HG03432 (cell line): Measurements from ENCODE around the gene RFC3.
"Not testable (repeated sequence)": the region's sequence is repeated elsewhere in the genome, so short reads cannot be mapped to it uniquely, and the experiment has no call there.

Source experiments
- ATAC-seq: cut with Tn5 transposase; IDR thresholded peaks from one replicate; pipeline ENCODE4 v1.9.1; 2021; ENCODE audit warnings: mild to moderate bottlenecking, moderate library complexity; ENCODE audit not compliant: unreplicated experiment

RFC3 gene

DNA sequence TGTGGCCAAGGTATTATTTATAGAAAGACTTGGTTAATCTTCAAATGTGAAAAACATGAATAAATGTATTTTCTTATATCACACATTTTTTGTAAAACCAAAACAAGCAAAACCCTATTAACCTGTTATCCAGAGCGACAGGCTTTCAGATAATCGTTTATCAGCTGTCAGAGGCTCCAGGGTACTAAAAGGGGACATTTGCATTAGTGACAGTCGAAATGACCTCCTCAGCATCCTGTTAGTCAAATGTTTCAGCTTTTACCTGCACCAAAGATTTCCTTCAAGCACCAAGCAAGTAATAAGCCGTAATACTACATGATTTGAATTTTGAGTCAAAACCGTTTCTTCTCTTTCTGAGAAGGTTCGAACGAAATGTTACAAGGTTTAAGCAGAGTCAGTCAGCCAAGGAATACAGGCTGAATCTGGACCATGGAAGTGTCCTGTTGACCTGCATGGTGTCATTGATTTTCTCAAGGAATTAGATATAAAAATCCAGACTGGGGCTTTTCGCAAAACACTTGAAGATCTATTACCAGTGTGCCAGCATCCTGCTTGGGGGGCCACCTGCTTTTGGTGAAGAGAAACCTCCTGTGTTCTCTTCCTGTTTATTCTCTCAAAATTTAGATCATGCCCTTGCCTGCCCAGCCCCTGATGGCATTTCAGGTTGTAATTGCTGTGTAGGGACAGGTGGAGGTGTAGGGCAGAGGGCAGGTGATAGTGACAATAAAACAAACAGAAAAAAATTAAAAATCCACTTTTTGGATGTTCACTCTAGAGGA, 11.3 kb upstream of the RFC3 start:
- ATAC-seq = no peak

DNA sequence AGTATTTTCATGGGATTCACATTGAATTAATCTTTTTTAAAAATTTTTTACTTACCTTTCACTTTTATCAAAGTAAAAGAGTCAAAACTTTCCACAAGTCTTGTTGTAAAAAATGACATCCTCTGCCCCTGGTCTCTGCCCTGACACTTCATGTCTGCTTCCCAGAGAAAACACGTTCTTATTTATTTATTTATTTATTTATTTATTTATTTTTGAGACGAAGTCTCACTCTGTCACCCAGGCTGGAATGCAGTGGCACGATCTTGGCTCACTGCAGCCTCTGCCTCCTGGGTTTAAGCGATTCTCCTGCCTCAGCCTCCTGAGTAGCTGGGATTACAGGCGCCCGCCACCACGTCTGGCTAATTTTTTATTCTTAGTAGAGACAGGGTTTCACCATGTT, 5.1 kb upstream of the RFC3 start:
- ATAC-seq = not testable (repeated sequence)

DNA sequence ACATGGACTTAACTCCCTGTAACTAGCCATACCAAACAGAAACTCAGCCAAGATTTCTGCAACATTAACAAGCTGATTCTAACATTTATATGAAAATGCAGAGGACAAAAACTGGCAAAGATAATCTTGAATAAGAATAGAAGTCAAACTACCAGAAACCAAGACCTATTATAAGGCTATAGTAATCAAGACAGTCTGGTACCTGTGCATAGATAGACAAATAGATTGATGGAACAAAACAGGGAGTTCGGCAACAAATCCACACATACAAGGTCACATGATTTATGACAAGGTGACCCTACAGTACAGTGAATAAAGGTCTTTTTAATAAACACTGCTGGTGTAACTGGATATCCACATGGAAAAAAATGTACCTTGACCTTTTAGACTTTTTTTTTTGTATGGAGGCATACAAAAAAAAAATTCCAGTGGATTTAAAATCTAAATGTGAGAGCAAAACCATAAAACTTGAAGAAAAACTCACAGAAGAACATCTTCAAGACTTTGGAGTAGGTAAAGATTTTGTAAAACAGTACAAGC, 2.9 kb upstream of the RFC3 start:
- ATAC-seq = no peak

DNA sequence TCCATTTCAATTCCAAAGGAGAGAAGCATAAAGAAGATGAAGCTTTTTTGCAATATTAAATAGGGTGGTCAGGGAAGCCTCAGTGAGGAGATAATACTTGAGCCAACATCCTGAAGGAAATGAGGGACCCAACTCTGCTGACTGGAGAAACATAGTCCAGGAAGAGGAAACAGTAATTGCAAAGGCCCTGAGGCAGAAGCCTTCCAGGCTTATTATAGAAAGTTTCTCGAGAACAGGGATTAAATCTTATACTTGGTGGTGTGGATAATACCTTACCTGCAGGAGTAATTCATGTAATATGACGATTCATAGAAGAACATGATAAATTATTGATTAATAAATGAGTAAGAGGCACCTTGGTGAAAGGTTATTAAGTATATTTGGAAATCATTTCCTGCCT, 1.0 kb upstream of the RFC3 start:
- no peak for ATAC-seq

DNA sequence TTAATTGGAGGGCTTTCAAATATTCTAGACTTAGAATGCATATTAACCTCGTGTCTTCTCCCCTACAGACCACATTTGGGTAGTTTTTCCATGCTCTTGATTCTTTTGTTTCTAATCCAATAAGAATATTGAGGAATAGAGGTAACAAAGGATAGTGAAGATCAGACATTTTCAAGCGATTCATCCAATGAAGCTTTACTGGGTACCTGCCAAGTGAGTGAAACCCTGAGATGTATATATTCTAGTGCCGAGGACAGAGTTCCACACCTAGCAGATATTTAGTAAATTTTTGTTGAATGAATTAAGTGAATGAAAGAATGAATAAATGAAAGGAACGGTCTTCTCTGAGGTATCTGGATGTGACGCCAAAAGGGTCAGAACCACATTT, 442 bp upstream of the RFC3 start:
- ATAC-seq = peak; percentile 1

DNA sequence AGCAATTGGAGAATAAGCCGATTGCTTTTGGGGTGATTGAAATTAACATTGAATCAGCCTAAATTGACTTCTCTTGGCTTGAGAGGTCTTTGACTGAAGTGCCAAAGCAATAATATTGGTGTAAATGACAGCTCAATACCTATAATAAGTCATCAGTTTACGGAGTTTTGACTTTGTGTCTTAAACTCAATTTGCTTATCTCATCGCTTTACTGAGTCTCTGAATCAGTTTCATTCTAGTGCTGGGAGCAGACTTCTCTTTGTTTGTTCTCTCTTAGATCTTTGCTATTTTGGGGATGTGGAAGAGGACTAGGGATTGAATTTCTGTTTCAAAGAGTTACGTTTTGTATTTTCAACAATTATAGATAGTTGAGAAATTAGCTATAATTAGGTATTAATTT, 7.1 kb downstream of the RFC3 start:
- ATAC-seq = no peak

DNA sequence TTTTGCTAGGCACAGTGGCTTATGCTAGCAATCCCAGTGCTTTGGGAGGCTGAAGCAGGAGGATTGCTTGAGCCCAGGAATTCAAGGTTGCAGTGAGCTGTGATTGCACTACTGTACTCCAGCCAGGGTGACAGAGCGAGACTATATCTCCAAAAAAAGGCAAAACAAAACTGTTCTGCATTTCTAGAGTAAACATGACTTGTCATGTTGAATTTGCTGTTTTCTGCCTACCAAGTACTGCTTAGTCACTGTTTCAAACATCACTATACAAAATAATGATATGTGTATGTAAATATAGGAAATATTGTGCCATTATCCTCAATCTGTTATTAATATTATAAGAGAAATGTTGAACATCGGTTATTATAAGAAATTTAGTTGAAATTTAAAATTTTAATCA, 9.2 kb downstream of the RFC3 start:
- no peak for ATAC-seq

DNA sequence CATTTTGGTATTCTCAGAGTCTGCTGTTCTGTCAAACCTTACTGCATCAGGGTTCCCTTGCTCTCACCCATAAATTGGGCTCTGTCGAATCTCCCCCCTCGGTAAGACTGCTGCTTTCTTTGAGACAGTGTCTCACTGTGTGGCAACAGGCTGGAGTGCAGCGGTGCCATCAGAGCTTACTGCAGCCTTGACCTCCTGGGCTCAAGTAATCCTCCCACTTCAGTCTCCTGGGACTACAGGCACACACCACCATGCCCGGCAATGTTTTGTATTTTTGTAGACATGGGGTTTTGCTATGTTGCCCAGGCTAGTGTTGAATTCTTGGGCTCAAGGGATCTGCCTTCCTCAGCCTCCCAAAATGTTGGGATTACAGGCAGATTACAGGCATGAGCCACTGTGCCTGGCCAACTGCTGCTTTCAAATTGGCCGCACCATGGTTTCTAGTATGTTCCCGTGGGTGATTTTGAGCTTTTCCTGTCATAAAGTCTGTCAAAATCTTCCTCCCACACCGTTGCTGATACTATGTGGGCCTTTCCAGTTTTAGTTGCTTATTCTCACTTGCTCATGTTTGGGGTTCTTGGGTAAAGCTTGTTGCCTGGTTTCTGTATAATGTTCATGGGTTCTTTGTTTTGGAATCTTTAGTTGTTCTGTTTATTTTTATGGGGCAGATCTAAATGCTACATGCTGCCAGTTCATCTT, 10.6 kb downstream of the RFC3 start:
- ATAC-seq = peak; percentile 68

DNA sequence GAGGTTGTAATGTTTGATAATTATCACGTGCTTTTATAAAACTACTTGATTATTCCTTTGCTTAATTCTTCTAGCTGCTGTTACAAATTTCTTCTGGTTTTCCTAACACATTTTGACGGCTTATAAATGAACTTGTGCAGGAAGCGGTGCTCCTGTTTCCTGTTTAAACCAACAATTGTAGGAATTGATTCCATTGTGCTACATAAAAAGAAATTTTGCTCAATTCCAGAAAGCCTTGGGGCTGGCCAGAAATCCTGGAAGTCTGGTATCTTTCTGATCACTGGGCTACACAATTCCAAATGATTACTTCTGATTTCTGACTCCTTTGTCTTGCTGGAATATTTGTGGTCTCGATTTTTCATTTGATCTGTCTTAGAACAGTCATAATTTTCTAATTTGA, 14.9 kb downstream of the RFC3 start:
- ATAC-seq = no peak

DNA sequence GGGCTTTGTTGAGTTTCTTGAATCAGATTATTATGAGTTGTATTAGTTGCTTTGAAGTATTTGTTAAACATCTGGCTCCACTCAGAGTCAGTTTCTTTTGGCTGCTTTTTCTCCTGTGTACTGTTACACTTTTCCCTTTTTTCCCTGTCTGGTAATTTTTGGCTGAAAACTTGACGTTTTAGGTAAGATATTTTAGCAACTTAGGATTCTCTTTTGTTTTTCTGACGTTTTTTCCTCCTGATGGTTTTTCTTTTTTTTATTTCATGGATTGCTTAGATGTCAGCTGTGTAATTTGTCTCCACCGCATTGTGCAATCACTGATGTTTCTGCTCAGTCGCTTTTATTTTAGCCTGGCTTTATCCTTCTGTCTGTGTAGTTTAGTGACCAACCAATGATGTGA, 20.7 kb downstream of the RFC3 start:
- no peak for ATAC-seq

DNA sequence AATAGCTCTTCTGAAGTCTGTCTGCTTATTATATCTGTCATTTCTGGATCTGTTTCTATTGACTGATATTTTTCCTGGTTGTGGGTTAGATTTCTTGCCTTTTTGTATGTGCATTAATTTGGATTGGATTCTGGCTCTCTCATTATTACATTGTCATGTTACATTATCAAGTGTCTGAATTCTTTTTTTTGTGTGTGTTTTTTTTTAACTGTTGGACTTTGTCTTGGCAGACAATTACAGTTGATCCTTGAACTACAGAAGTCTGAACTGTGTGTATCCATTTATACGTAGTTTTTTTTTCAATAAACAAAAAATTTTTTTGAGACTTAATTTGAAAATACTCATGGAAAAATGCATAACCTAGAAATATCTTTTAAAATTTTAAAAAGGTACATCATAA, 22.5 kb downstream of the RFC3 start:
- no peak for ATAC-seq

DNA sequence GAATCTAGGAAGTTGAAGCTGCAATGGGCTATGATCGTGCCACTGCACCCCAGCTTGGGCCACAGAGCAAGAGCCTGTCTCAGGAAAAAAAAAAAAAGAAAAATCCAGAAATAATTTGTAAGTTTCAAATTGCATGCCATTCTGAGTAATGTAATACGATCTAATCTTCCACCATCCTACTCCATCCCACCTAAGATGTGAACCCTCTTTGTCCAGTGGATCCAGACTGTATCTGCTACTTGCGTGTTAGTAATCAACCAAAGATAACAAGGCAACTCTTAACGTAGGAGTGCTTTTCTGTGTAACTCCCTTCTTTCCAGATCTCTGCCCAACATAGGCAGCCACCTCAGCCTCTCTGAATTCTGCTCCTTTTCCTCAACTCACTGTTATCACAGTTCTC, 24.3 kb downstream of the RFC3 start:
- ATAC-seq = no peak

DNA sequence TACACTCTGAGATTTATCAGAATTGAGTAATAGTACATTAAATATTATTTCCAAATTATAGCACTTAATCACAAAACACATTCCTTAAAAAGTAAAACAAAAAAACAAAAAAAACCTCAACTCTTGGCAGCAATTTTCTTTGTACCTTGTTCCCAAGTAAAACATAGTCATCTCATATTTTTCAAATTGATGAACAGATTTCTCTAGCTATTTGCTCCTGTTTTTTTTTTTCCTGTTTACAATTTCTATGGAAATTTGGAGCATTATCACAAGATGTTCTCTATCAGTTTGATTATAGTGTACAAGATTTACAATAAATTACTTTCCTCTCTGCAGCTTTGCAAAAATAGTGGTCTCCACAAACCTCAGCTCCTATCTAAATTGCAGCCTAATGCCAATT, 25.0 kb downstream of the RFC3 start:
- no peak for ATAC-seq

DNA sequence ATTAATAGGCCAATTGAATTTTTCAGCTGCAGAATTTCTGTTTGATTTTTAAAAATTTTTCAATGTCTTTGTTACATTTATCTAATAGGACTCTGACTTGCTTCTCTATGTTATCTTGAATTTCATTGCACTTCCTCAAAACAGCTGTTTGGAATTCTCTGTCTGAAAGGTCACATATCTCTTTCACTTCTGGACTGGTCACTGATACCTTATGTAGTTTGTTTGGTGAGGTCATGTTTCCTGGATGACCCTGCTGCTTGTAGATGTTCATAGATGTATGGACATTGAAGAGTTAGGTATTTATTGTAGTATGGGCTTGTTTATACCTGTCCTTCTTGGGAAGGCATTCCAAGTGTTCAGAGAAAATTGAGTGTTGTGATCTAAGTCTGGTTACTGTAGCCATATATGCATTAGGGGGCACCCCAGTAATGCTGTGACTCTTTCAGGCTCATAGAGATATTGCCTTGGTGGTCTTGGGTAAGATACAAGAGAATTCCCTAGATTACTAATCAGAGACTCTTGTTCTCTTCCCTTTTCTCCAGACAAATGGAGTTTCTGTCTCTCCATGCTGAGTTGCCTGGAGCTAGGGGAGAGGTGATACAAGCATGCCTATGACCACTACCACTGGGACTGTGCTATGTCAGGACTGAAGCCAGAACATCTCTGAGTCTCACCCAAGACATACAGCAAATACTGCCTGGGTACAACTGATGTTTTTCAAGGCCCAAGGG, 27.8 kb downstream of the RFC3 start:
- peak; percentile 15 for ATAC-seq

DNA sequence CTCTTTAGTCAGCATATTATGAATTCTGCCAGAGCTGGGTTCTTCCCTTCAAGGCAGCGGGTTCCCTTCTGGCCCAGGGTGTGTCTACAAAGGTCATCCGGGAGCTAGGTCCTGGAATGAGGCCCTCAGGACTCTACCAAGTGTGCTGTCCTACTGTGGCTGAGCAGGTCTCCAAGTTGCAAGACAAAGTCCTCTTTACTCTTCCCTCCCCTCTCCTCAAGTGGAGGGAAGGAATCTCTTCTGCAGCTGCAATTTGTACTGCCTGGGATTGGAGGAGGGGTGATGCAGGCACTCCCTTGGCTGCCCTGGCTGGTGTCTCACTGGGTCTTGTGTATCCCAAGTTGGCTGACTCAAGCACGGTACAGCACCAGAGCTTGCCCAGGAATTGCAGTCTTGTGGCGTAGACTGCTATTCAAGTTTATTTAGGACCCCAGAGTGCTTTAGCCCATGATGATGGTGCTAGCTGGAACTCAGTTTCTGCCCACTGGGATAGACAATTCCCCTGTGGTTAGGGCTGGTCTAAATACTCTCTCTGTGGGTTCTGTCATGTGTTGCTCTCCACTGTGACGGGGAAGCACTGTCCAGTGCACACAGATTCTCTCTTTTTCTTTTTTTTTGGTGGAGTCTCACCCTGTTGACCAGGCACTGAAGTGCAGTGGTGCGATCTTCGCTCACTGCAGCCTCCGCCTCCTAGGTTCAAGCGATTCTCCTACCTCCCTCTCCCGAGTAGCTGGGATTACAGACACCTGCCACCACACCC, 28.5 kb downstream of the RFC3 start:
- peak; percentile 72 for ATAC-seq

DNA sequence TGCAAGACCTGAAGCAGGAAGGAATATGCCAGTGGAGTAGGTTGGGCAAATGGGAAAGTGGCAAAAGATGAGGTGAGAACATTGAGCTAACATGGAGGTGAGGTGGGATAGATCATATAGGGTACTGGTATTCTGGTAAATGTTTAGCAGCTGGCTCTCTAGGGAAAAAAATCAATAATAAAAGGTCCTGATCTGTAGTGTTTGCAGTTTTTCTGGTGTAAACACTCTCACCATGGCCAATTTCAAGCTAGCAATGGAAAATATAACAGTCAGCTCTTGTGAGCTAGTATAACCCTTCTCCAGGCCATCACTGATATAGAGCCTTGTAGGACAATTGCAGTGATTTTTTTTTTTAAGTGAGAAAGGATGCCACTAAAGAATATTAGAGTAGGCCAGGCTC, 31.3 kb downstream of the RFC3 start:
- no peak for ATAC-seq

DNA sequence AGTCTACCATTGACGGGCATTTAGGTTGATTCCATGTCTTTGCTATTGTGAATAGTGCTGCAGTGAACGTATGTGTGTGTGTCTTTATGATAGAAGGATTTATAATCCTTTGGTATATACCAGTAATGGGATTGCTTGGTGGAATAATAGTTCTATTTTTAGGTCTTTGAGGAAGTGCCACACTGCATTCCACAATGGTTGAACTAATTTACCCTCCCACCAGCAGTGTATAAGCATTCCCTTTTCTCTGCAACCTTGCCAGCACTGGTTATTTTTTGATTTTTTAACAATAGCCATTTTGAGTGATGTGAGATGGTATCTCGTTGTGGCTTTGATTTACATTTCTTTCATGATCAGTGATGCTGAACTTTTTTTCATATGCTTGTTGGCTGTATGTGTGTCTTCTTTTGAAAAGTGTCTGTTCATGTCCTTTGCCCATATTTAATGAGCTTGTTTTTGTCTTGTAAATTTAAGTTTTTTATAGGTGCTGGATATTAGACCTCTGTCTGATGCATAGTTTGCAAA, 37.5 kb downstream of the RFC3 start:
- ATAC-seq = no peak

DNA sequence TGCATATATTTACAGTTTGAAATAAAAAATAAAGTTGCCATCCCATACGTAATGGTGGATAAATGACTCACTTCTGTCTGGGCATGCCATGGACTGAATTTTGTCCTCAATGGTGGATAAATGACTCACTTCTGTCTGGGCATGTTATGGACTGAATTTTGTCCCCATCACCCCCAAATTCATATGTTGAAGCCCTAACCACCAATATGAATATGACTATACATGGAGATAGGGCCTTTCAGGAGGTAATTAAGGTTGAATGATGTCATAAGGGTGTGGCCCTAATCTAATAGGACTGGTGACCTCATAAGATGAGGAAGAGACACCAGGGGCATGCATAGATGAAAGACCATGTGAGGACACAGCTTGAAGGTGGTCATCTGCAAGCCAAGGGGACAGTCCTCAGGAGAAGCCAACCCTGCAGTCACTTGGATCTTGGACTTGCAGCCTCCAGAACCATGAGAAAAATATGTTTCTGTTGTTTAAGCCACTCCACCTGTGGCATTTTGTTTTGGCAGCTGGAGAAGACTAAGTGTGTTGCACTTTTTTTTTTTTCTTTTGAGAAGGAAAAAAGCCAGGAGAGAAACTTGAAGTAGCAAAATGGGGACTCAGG, 41.8 kb downstream of the RFC3 start:
- ATAC-seq = no peak

DNA sequence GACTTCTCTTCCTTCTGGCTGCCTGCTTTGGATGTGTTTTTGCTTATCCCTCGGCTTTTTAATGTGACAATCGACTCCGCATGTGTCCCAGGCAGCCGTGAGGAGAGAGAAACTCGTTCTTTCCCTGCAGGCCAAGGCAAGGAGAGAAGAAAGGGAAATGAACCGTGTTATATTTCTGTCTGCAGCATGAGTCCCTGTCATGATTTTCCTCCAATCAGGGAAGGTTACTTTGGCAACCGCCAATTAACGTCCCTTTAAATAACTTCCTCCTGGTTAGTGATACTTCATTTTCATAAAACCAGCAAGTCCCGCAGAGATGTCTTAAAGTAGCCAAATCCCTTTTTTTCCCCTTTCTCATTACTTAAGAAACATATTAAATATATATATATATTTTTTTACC, 42.6 kb downstream of the RFC3 start:
- ATAC-seq = no peak

DNA sequence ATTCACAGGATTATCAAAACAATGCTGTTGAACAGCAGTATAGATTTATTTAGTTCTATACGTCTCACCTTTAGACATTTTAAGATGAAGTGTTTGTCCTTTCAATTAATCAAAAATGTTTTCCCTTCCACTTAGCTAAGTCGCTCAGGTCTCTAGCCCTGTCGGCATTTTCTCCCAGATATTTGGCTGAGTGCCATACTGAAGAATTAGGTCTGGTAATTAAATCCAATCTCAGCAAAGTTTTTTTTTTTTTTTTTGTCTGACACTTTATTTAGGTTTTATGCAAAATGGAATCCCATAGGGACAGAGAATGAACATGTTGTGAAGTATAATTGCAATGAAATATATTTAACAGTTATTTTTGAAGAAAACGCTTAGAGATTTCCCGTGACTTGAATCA, 44.1 kb downstream of the RFC3 start:
- no peak for ATAC-seq
